Calu3 (cell line): ENCODE data around the gene DYNC2H1. TPM values are rescaled to one million over a fixed set of nuclear protein-coding genes. Genes with fewer than 3 reads are reported as not detected.

ENCODE experiments used
- BruUV-seq: library from RNA; stranded (reverse); fragments of 400-500 nt; replicated peaks from 2 replicates; lab custom pipeline; 2021; lab: Mats Ljungman, UMichigan
- CTCF ChIA-PET: fragments of 300-600 bp; sonication (Branson Sonifier 250); formaldehyde crosslinking; loops from one replicate; lab custom pipeline; 2022; ENCODE audit warnings: antibody characterized with exemption; lab: Charles Lee
- DNase-seq: peaks from one replicate; pipeline ENCODE4 v3.0.0; 2022
- H3K27ac Mint-ChIP-seq: one replicate; pipeline ENCODE4 v1.8.0; 2022; ENCODE audit warnings: mixed read lengths; ENCODE audit not compliant: unreplicated experiment
- H3K27me3 Mint-ChIP-seq: one replicate; pipeline ENCODE4 v1.8.0; 2022; ENCODE audit warnings: mixed read lengths; ENCODE audit not compliant: unreplicated experiment
- H3K36me3 Mint-ChIP-seq: one replicate; pipeline ENCODE4 v1.8.0; 2022; ENCODE audit warnings: mild to moderate bottlenecking, moderate library complexity, mixed read lengths; ENCODE audit not compliant: insufficient read depth, unreplicated experiment
- H3K4me1 Mint-ChIP-seq: one replicate; pipeline ENCODE4 v1.8.0; 2022; ENCODE audit warnings: mild to moderate bottlenecking, low read depth, mixed read lengths; ENCODE audit not compliant: unreplicated experiment
- H3K4me3 Mint-ChIP-seq: one replicate; pipeline ENCODE4 v1.8.0; 2022; ENCODE audit warnings: mild to moderate bottlenecking, low read depth, moderate library complexity, mixed read lengths; ENCODE audit not compliant: unreplicated experiment
- H3K9me3 Mint-ChIP-seq: one replicate; pipeline ENCODE4 v1.8.0; 2022; ENCODE audit warnings: low read depth, mixed read lengths; ENCODE audit not compliant: unreplicated experiment
- CTCF ChIP-seq: fragments of 200-600 bp; IDR thresholded peaks from one replicate; pipeline ENCODE4 v1.8.0; 2022; ENCODE audit warnings: antibody characterized with exemption; ENCODE audit not compliant: unreplicated experiment
- intact Hi-C: fragments of 100-400 bp; cut with micrococcal nuclease; formaldehyde crosslinking; loops from one replicate; pipeline ENCODE4 v1.10.0; 2022; ENCODE audit not compliant: unreplicated experiment
- total RNA-seq: library from RNA; stranded (reverse); gene quantifications from 2 replicates; pipeline ENCODE4 v1.2.3, GENCODE V29; 2022

The DYNC2H1 gene
- total RNA-seq, 1 experiment from 2014 or later: 3.4 TPM

- no peaks in the 10 kb centered on the region for H3K9me3 Mint-ChIP-seq
- no peak overlapping the region for H3K27ac Mint-ChIP-seq
- no TSS peak for BruUV-seq
- H3K4me3 Mint-ChIP-seq: peak overlapping the region; percentile 76
- intact Hi-C loops: no loop called here
- peaks cover 8% of the 10 kb centered on the region for H3K4me1 Mint-ChIP-seq
- H3K27me3 Mint-ChIP-seq: no peaks in the 10 kb centered on the region
- DNase-seq: no peak
- CTCF ChIA-PET: no interaction called here
- TF ChIP-seq CTCF: no peak
- peaks cover 10% of the 10 kb centered on the region for H3K36me3 Mint-ChIP-seq
These were observed 1.2 kb downstream of the DYNC2H1 start for GRCh38 chr11:103110391-103110790.

- CTCF ChIA-PET: no interaction called here
- TF ChIP-seq CTCF: no peak
- intact Hi-C loops: no loop called here
These were observed 2.2 kb downstream of the DYNC2H1 start for GRCh38 chr11:103111400-103111799.

GRCh38 chr11:103112364-103112763 lies 3.1 kb downstream of the DYNC2H1 start:
- BruUV-seq: no TSS peak
- CTCF ChIA-PET: interaction anchor here (0.6 kb wide), 1 partner anchor 1785 kb away, joined by 5 read pairs; no protein-coding TSS in a partner anchor
- peaks cover 10% of the 10 kb centered on the region for H3K36me3 Mint-ChIP-seq
- peaks cover 8% of the 10 kb centered on the region for H3K4me1 Mint-ChIP-seq
- TF ChIP-seq CTCF: no peak
- no peaks in the 10 kb centered on the region for H3K9me3 Mint-ChIP-seq
- H3K27ac Mint-ChIP-seq: no peak overlapping the region
- intact Hi-C loops: no loop called here
- no peaks in the 10 kb centered on the region for H3K27me3 Mint-ChIP-seq
- H3K4me3 Mint-ChIP-seq: no peak overlapping the region
- no peak for DNase-seq

More at GRCh38 chr11:103111400-103111799, 2.2 kb downstream of the DYNC2H1 start:
- Mint-ChIP-seq H3K36me3 (peaks cover 10% of the 10 kb centered on the region), H3K27me3 (no peaks in the 10 kb centered on the region), H3K4me1 (peaks cover 8% of the 10 kb centered on the region), H3K9me3 (no peaks in the 10 kb centered on the region), H3K4me3 (no peak overlapping the region), H3K27ac (no peak overlapping the region)
- DNase-seq: no peak
- BruUV-seq: no TSS peak

- intact Hi-C loops: no loop called here
- Mint-ChIP-seq H3K27me3 (no peaks in the 10 kb centered on the region), H3K4me3 (no peak overlapping the region), H3K9me3 (no peaks in the 10 kb centered on the region), H3K4me1 (peaks cover 8% of the 10 kb centered on the region), H3K36me3 (peaks cover under 1% of the 10 kb centered on the region), H3K27ac (no peak overlapping the region)
- CTCF ChIA-PET: no interaction called here
- TF ChIP-seq CTCF: no peak
- no TSS peak for BruUV-seq
- DNase-seq: no peak
These were observed 5.6 kb downstream of the DYNC2H1 start for GRCh38 chr11:103114836-103115235.
